Endothelial cell (in vitro differentiated cells): ENCODE measurements around the gene KIF26A. TPM values are rescaled to one million over a fixed set of nuclear protein-coding genes. Genes with fewer than 3 reads are reported as not detected.

Experiments used
- DNase-seq: peaks from one replicate; pipeline ENCODE4 v3.0.0; 2021; ENCODE audit warnings: low spot score
- H3K27ac Mint-ChIP-seq: one replicate; pipeline ENCODE4 v1.8.0; 2021; ENCODE audit warnings: mixed read lengths, inconsistent platforms; ENCODE audit not compliant: unreplicated experiment
- H3K27me3 Mint-ChIP-seq: one replicate; pipeline ENCODE4 v1.8.0; 2021; ENCODE audit warnings: mild to moderate bottlenecking, moderate library complexity, mixed read lengths, inconsistent platforms; ENCODE audit not compliant: unreplicated experiment
- H3K36me3 Mint-ChIP-seq: one replicate; pipeline ENCODE4 v1.8.0; 2021; ENCODE audit warnings: mild to moderate bottlenecking, low read depth, mixed read lengths, inconsistent platforms; ENCODE audit not compliant: unreplicated experiment
- H3K4me1 Mint-ChIP-seq: one replicate; pipeline ENCODE4 v1.8.0; 2021; ENCODE audit warnings: mild to moderate bottlenecking, mixed read lengths, inconsistent platforms; ENCODE audit not compliant: unreplicated experiment
- H3K4me3 Mint-ChIP-seq: one replicate; pipeline ENCODE4 v1.8.0; 2021; ENCODE audit warnings: mild to moderate bottlenecking, mixed read lengths, inconsistent platforms; ENCODE audit not compliant: unreplicated experiment
- H3K9me3 Mint-ChIP-seq: one replicate; pipeline ENCODE4 v1.8.0; 2021; ENCODE audit warnings: mixed read lengths, inconsistent platforms; ENCODE audit not compliant: unreplicated experiment
- total RNA-seq: library from RNA; stranded (reverse); fragmentation: NEBNext Ultra II Directional; extraction: Animal tissue kit (Norgen Biotek cat#: 25700); gene quantifications from one replicate; pipeline ENCODE4 v1.2.1, GENCODE V29; 2021; ENCODE audit not compliant: unreplicated experiment
- TF ChIP-seq, protein P1 (sequence below): fragments of 200-600 bp; sonication (generic); IDR thresholded peaks from one replicate; pipeline ENCODE4 v1.5.0; 2021; ENCODE audit warnings: antibody characterized with exemption; ENCODE audit not compliant: unreplicated experiment

KIF26A gene
- total RNA-seq, 1 donor from 2014 or later, result 96.9 TPM

DNA sequence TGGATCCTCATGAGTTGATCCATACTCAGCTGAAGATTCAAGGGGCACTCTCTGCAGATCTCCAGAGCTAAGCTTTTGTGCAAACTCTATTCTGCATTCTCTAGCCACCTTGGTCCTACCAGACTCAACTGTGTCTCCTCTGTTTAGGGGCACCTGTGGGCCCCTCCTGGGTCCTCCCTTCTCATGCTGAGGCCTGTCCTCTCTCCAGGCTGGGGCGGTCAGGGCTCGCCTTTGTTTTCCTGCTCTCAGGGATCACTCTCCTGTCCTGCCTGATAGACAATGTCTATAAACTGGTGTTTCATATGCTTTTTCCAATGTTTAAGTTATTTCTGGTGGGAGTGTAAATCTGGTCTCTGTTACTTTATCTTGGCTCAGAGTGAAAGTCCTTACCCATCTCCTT, 11.6 kb upstream of the KIF26A start:
- no peak overlapping the region for H3K4me3 Mint-ChIP-seq
- TF ChIP-seq, protein P1, sequence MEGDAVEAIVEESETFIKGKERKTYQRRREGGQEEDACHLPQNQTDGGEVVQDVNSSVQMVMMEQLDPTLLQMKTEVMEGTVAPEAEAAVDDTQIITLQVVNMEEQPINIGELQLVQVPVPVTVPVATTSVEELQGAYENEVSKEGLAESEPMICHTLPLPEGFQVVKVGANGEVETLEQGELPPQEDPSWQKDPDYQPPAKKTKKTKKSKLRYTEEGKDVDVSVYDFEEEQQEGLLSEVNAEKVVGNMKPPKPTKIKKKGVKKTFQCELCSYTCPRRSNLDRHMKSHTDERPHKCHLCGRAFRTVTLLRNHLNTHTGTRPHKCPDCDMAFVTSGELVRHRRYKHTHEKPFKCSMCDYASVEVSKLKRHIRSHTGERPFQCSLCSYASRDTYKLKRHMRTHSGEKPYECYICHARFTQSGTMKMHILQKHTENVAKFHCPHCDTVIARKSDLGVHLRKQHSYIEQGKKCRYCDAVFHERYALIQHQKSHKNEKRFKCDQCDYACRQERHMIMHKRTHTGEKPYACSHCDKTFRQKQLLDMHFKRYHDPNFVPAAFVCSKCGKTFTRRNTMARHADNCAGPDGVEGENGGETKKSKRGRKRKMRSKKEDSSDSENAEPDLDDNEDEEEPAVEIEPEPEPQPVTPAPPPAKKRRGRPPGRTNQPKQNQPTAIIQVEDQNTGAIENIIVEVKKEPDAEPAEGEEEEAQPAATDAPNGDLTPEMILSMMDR, result no peak
- peaks cover 13% of the 10 kb centered on the region for H3K9me3 Mint-ChIP-seq

DNA sequence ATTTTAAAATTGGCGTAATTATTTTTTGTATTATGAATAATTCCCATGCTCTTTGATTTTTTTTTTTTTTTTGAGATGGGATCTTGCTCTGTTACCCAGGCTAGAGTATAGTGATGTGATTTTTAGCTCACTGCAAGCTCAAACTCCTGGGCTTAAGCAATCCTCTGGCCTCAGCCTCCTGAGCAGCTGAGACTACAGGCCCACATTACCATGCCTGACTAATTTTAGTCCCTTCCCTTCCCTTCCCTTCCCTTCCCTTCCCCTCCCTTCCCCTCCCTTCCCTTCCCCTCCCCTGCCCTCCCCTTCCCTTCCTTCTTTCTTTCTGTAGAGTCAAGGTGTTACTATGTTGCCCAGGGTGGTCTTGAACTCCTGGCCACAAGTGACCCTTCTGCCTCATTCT, 9.4 kb upstream of the KIF26A start:
- Mint-ChIP-seq H3K9me3 (peaks cover 13% of the 10 kb centered on the region), H3K36me3 (peaks cover 9% of the 10 kb centered on the region), H3K27me3 (peaks cover 4% of the 10 kb centered on the region), H3K4me3 (no peak overlapping the region), H3K27ac (no peak overlapping the region), H3K4me1 (no peaks in the 10 kb centered on the region)
- TF ChIP-seq, protein P1, result no peak
- DNase-seq, result no peak

More for the DNA sequence above, 11.6 kb upstream of the KIF26A start:
- no peaks in the 10 kb centered on the region for H3K27me3 Mint-ChIP-seq
- H3K4me1 Mint-ChIP-seq, result no peaks in the 10 kb centered on the region
- H3K36me3 Mint-ChIP-seq, result peaks cover 9% of the 10 kb centered on the region
- DNase-seq, result no peak
- H3K27ac Mint-ChIP-seq, result no peak overlapping the region

DNA sequence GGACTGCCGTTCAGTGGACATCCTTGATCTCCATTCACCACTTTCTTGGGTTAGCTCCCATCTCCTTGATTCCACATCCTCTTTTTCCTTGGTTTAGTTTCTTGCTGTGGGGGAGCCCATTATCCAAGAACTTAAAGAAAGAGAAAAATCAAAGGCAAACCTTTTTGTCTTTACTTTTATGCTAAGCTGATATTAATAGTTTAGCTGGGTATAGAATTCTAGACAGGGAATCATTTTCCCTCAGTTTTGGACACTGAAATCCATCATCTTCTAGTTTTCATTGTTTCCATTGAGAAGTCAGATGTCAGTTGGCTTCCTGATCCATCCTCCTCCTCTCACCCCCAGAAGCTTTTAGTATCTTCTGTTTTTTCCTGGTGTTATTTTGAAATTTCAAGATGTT, 8.8 kb upstream of the KIF26A start:
- Mint-ChIP-seq H3K27me3 (peaks cover 6% of the 10 kb centered on the region), H3K4me3 (peak overlapping the region; percentile 66), H3K9me3 (peaks cover 13% of the 10 kb centered on the region), H3K4me1 (no peaks in the 10 kb centered on the region), H3K27ac (no peak overlapping the region), H3K36me3 (peaks cover 9% of the 10 kb centered on the region)
- no peak for DNase-seq
- TF ChIP-seq, protein P1, result no peak

DNA sequence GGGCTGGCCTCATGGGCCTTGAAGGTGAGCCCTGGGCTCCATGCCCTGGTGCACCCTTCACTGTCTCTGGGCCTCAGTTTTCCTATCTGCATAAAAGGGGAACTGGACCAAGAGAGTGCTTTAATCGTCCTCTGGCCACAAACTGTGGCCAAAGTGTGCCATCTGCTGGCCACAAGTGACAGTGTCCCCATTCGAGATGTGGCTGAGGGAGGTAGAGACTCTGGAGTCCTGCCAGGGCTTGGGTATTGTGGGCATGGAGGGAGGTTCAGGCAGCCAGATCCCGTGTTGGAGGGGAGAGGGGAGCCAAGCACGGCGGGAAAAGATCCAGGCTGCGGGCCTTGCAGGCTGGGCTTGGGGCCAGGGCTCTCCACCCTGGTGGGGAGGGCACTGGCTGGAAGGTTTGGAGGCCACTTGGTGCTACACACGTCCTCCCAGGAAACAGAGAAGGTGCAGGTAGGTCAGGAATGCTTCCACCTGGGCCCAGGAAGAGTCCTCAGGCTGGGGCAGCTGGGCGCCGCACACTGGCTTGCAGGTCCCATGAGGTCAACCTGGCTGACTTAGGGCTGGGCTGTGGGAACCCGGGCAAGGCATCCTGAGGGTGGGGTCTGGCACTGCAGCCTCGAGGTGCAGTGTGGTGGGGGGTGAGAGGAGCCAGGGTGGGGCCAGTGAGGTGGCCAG, 7.3 kb upstream of the KIF26A start:
- H3K36me3 Mint-ChIP-seq, result peaks cover 5% of the 10 kb centered on the region
- H3K4me1 Mint-ChIP-seq, result peaks cover 3% of the 10 kb centered on the region
- H3K4me3 Mint-ChIP-seq, result no peak overlapping the region
- no peak overlapping the region for H3K27ac Mint-ChIP-seq
- TF ChIP-seq, protein P1, result peak; percentile 63
- peak; percentile 52 for DNase-seq
- H3K27me3 Mint-ChIP-seq, result peaks cover 8% of the 10 kb centered on the region
- peaks cover 10% of the 10 kb centered on the region for H3K9me3 Mint-ChIP-seq

DNA sequence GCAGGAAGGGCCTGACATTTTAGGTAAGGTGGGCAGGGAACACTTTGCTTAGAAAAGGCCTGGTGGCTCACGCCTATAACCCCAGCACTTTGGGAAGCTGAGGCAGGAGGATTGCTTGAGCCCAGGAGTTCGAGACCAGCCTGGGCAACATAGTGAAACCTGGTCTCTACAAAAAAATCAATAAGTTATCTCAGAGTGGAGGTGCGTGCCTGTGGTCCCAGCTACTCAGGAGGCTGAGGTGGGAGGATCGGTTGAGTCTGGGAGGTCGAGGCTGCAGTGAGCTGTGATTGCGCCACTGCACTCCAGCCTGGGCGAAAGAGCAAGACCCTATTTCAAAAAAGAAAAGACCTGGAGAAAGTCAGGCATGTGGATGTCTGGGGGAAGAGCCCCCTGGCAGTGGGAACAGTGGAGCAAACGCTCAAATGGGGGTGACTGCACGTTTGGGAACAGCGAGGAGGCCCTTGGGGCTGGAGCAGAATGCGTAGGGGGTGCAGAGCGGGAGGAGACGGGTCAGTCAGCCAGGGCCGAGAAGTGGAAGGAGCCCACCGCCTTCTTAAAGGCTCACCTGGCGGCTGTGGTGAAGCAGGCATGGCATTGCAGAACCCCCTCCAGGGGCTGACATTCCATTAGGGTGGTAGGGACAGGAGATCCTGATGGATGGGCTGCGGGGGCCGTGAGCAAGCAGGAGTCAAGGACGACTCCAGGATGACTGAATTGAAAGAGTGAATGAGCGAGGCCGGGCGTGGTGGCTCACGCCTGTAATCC, 6.2 kb upstream of the KIF26A start:
- H3K9me3 Mint-ChIP-seq, result peaks cover 5% of the 10 kb centered on the region
- DNase-seq, result no peak
- peak overlapping the region; percentile 23 for H3K4me3 Mint-ChIP-seq
- peaks cover 12% of the 10 kb centered on the region for H3K27me3 Mint-ChIP-seq
- H3K27ac Mint-ChIP-seq, result no peak overlapping the region
- H3K36me3 Mint-ChIP-seq, result no peaks in the 10 kb centered on the region
- H3K4me1 Mint-ChIP-seq, result peaks cover 6% of the 10 kb centered on the region
- TF ChIP-seq, protein P1, result no peak
